Right lobe of liver (tissue), 6 donors: Measurements from ENCODE around the gene ASB15. TPM values are rescaled to one million over a fixed set of nuclear protein-coding genes. Genes with fewer than 3 reads are reported as not detected.

Source experiments
- ATAC-seq, 4 donors: fragments of 200-7000 bp; cut with Tn5 transposase; one replicate each; pipeline ENCODE4 v1.9.1; 2020; ENCODE audit warnings: mild to moderate bottlenecking in 4 of 4, moderate library complexity in 4 of 4
- DNase-seq, 3 donors: peaks; one replicate each; pipeline ENCODE4 v3.0.0-alpha.2; 2020
- H3K27ac ChIP-seq, 3 donors: fragments of 200-600 bp; one replicate each; pipeline ENCODE4 v1.8.0; 2022
- H3K27me3 ChIP-seq, 2 donors: fragments of 200-600 bp; one replicate each; pipeline ENCODE4 v1.8.0; 2022
- H3K36me3 ChIP-seq, 4 donors: fragments of 200-600 bp; sonication (generic) in 1 of 4; one replicate each; pipeline versions ENCODE4 v1.5.1 to v1.8.0; 2017 to 2022; ENCODE audit warnings: control low read depth in 1 of 4
- H3K4me1 ChIP-seq, 4 donors: fragments of 200-600 bp; sonication (generic) in 1 of 4; one replicate each; pipeline versions ENCODE4 v1.5.1 to v1.8.0; 2017 to 2022; ENCODE audit warnings: control low read depth in 1 of 4
- H3K4me3 ChIP-seq, 3 donors: fragments of 200-600 bp; one replicate each; pipeline ENCODE4 v1.8.0; 2022
- H3K9me3 ChIP-seq, 4 donors: fragments of 200-600 bp; sonication (generic) in 1 of 4; one replicate each; pipeline versions ENCODE4 v1.5.1 to v1.8.0; 2017 to 2022; ENCODE audit warnings: control low read depth in 1 of 4
- CTCF ChIP-seq, 4 donors: fragments of 200-600 bp in 3 of 4; fragments of 450-650 bp in 1 of 4; IDR thresholded peaks; one replicate each; pipeline versions ENCODE4 v1.5.1 to v1.8.0; 2016 to 2022; ENCODE audit warnings: antibody characterized with exemption in 4 of 4, mild to moderate bottlenecking in 2 of 4
- POLR2A ChIP-seq: fragments of 450-650 bp; IDR thresholded peaks from one replicate; pipeline ENCODE4 v1.6.1; 2017; ENCODE audit warnings: antibody characterized with exemption, mild to moderate bottlenecking
- WGBS: methylation state at CpG from one replicate; pipeline ENCODE4 v1.1.6; 2018; ENCODE audit warnings: low coverage, low lambda C conversion rate; ENCODE audit not compliant: insufficient coverage; ENCODE audit errors: missing lambda C conversion rate; 5-methylcytosine and 5-hydroxymethylcytosine counted together
- intact Hi-C, 2 donors: fragments of 100-400 bp; cut with DNase I; formaldehyde crosslinking; loops; one replicate each; pipeline versions ENCODE4 v1.11.2 to v1.14.1; 2022
- total RNA-seq, 6 experiments: library from RNA; depleted of rRNA in 2 of 6; stranded (reverse); fragments of >200 nt in 2 of 6; fragmentation: NEBNext Ultra II Directional in 3 of 6; extraction: Animal tissue kit (Norgen Biotek cat#: 25700) in 3 of 6; gene quantifications; one replicate each; pipeline versions ENCODE4 v1.1.0 to v1.2.4, GENCODE V29; 2016 to 2023
- donor health status: DM: no; HTN: yes; CAD: no.
- donor health status: DM: no; HTN: no; CAD: no.
- donor health status: DM: no; HTN: no; CAD: no.
- donor health status: DM: no; HTN: yes; CAD: no.
- donor health status: DM: no; HTN: yes; CAD: no.

The ASB15 gene
- total RNA-seq, 6 experiments from 2014 or later = not detected

GRCh38 chr7:123677061-123677715 lies 75.6 kb downstream of the ASB15 start:
- H3K4me1 ChIP-seq = peaks cover 0 to 41% (median 15%) of the 10 kb centered on the region in 4 donors
- no peak for TF ChIP-seq POLR2A
- TF ChIP-seq CTCF (IDR thresholded peaks at IDR 0.05) = no peak
- DNase-seq (no peak), ATAC-seq (no peak)
- H3K27me3 ChIP-seq = no peaks in the 10 kb centered on the region
- intact Hi-C loops = no loop called here
- no peaks in the 10 kb centered on the region for H3K9me3 ChIP-seq
- no peak overlapping the region for H3K27ac ChIP-seq
- H3K4me3 ChIP-seq = no peak overlapping the region
- 52% methylated on average over 2 of the region's 2 CpGs for WGBS
- H3K36me3 ChIP-seq = no peaks in the 10 kb centered on the region

- Histone ChIP-seq H3K4me3 (no peak overlapping the region), H3K36me3 (no peaks in the 10 kb centered on the region), H3K4me1 (peaks cover 0 to 45% (median 16%) of the 10 kb centered on the region in 4 donors), H3K27me3 (no peaks in the 10 kb centered on the region), H3K27ac (peak overlapping the region in 1 of 3 donors; percentile 2), H3K9me3 (no peaks in the 10 kb centered on the region)
- intact Hi-C loops = no loop called here
- ATAC-seq = peak in 1 of 4 donors; percentile 28
- no peak for DNase-seq
- TF ChIP-seq CTCF (IDR thresholded peaks at IDR 0.05) (no peak), POLR2A (no peak)
- WGBS = 45% methylated on average over 3 of the region's 3 CpGs
These were observed 78.0 kb downstream of the ASB15 start for GRCh38 chr7:123679614-123680013.

- peak overlapping the region in 1 of 3 donors; percentile 58 for H3K27ac ChIP-seq
- WGBS = 49% methylated on average over 3 of the region's 3 CpGs
- H3K4me3 ChIP-seq = no peak overlapping the region
- TF ChIP-seq POLR2A (no peak), CTCF (IDR thresholded peaks at IDR 0.05) (no peak)
- ATAC-seq (peak in 3 of 4 donors; percentile 26 to 46 (median 46)), DNase-seq (no peak)
- H3K36me3 ChIP-seq = no peaks in the 10 kb centered on the region
- intact Hi-C loops = no loop called here
- no peaks in the 10 kb centered on the region for H3K27me3 ChIP-seq
- peaks cover 0 to 36% (median 14%) of the 10 kb centered on the region in 4 donors for H3K4me1 ChIP-seq
- H3K9me3 ChIP-seq = no peaks in the 10 kb centered on the region
These were observed 79.0 kb downstream of the ASB15 start for GRCh38 chr7:123680580-123680979.

DNA sequence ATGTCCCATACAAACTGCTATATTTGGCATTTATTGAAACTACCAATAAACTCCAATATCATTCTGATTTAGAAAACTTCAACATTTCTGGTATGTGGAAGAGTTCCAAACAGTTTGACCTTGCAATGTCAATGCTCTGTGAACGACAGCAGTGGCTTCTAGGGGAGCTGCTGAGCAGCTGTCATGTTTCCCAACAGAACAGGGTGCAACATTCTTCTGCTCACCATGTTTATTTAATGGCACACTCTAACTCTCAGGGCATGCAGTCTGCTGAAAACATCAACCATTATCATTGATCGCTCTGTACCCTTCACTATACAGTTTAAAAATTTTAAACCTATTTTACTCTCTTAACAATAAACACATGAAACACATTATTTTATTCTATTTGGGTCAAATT lies 79.9 kb downstream of the ASB15 start:
- ATAC-seq (peak; percentile 94 to 97 (median 94)), DNase-seq (peak in 2 of 3 donors; percentile 60 to 71)
- TF ChIP-seq CTCF (IDR thresholded peaks at IDR 0.05) = peak in 1 of 4 donors; percentile 19
- TF ChIP-seq POLR2A = no peak
- peak overlapping the region in 2 of 3 donors; percentile 51 to 58 for H3K27ac ChIP-seq
- H3K4me3 ChIP-seq = no peak overlapping the region
- peaks cover 0 to 34% (median 14%) of the 10 kb centered on the region in 4 donors for H3K4me1 ChIP-seq
- H3K36me3 ChIP-seq = no peaks in the 10 kb centered on the region
- 20% methylated on average over 2 of the region's 2 CpGs for WGBS
- no peaks in the 10 kb centered on the region for H3K27me3 ChIP-seq
- intact Hi-C loops = no loop called here
- no peaks in the 10 kb centered on the region for H3K9me3 ChIP-seq
